DMS53 treated with DMSO at 0.1 percent for 48 hours (cell line): Measurements from ENCODE around the gene TRPV2.
"Not testable (repeated sequence)": the region's sequence is repeated elsewhere in the genome, so short reads cannot be mapped to it uniquely, and the experiment has no call there.

Experiments
- DNase-seq: peaks from one replicate; lab custom pipeline; 2025; ENCODE audit not compliant: unreplicated experiment; lab: John Stamatoyannopoulos, UW

Gene TRPV2, protein sequence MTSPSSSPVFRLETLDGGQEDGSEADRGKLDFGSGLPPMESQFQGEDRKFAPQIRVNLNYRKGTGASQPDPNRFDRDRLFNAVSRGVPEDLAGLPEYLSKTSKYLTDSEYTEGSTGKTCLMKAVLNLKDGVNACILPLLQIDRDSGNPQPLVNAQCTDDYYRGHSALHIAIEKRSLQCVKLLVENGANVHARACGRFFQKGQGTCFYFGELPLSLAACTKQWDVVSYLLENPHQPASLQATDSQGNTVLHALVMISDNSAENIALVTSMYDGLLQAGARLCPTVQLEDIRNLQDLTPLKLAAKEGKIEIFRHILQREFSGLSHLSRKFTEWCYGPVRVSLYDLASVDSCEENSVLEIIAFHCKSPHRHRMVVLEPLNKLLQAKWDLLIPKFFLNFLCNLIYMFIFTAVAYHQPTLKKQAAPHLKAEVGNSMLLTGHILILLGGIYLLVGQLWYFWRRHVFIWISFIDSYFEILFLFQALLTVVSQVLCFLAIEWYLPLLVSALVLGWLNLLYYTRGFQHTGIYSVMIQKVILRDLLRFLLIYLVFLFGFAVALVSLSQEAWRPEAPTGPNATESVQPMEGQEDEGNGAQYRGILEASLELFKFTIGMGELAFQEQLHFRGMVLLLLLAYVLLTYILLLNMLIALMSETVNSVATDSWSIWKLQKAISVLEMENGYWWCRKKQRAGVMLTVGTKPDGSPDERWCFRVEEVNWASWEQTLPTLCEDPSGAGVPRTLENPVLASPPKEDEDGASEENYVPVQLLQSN

GRCh38 chr17:16415031-16415924, at the start of gene TRPV2:
Gene TRPV2 (plus strand): TSS chr17:16415571. CDS start chr17:16417669, 2,098 bp downstream.
- DNase-seq: no peak

DNA sequence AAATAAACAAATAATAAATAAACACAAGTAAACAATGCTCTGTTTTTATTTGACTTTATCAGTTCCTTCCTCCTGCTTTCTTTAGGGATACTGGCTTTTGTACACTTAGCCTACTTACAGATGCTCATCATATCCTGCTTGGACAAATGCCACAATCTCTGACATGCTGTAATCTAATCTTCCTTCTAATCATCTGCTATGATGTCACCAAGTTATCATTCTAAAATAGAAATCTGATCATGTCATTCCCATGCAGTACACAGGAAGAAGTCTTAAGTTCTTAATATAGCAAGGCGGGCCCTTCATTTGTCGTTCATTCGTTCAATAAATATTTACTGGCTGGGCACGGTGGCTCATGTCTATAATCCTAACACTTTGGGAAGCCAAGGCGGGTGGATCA, 43.6 kb upstream of the TRPV2 start:
- DNase-seq: peak; percentile 90

DNA sequence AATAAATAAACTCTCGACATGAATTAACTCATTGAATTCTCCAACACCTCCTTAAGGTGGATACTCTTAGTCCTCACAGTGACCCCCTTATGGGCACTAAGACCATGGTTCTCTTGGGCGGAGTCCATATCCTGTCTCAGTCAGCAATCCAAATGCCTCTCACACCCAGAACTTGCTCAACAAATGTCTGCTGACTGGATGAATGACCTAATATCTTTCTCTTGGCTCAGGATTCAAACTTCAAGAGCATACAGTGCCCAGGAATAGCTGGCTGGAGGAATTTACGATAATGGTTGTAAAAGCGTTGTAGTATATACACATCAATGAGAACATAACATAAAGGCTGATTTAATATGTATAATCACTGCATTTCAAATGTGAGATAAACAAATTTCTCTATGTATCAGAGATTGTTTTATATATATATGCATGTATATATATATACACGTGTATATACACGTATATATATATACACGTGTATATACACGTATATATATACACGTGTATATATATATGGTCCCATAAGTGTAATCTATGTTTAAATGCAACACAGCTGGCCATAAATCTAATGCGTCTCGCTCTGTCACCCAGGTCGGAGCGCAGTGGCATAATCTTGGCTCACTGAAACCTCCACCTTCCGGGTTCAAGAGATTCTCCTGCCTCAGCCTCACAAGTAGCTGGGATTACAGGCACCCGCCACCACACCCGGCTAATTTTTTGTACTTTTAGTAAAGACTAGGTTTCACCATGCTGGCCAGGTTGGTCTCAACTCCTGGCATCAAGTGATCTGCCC, 41.0 kb upstream of the TRPV2 start:
- no peak for DNase-seq

DNA sequence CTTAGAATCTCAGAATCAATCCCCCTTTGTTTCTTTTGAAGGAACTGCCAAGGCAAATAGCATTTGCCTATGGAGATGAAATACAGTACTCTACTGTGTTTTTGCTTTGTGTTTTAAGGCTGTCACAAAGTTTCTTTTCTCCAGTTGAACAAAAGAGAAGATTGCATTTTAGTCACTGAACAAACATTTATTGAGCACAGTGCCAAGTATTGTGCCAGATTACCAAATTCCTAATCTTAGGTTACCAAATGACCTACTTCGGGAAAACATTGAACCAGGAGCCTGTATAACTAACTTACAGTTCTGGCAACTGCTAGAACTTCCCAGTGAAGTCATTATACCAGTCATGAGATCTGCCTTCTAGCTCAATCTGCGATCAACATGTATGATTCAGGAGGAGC, 37.4 kb upstream of the TRPV2 start:
- no peak for DNase-seq

GRCh38 chr17:16378636-16379282, 36.6 kb upstream of the TRPV2 start:
- DNase-seq: no peak

- DNase-seq: no peak
Observed at GRCh38 chr17:16379654-16380053, 35.7 kb upstream of the TRPV2 start.

DNA sequence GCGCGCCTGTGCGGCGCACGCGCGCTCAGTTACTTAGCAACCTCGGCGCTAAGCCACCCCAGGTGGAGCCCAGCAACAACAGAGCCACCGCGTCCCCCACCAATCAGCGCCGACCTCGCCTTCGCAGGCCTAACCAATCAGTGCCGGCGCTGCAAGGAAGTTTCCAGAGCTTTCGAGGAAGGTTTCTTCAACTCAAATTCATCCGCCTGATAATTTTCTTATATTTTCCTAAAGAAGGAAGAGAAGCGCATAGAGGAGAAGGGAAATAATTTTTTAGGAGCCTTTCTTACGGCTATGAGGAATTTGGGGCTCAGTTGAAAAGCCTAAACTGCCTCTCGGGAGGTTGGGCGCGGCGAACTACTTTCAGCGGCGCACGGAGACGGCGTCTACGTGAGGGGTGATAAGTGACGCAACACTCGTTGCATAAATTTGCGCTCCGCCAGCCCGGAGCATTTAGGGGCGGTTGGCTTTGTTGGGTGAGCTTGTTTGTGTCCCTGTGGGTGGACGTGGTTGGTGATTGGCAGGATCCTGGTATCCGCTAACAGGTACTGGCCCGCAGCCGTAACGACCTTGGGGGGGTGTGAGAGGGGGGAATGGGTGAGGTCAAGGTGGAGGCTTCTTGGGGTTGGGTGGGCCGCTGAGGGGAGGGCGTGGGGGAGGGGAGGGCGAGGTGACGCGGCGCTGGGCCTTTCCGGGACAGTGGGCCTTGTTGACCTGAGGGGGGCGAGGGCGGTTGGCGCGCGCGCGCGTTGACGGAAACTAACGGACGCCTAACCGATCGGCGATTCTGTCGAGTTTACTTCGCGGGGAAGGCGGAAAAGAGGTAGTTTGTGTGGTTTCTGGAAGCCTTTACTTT, 34.5 kb upstream of the TRPV2 start, which contains the start of gene UBB:
Gene UBB (plus strand): TSS at position 452 of the 856 bp plus-strand sequence. CDS start 817 bp downstream, outside the sequence.
- DNase-seq: peak; percentile 83

DNA sequence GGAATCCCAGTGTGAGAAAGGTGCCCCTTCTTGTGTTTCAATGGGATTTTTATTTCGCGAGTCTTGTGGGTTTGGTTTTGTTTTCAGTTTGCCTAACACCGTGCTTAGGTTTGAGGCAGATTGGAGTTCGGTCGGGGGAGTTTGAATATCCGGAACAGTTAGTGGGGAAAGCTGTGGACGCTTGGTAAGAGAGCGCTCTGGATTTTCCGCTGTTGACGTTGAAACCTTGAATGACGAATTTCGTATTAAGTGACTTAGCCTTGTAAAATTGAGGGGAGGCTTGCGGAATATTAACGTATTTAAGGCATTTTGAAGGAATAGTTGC, 33.9 kb upstream of the TRPV2 start:
- no peak for DNase-seq

DNA sequence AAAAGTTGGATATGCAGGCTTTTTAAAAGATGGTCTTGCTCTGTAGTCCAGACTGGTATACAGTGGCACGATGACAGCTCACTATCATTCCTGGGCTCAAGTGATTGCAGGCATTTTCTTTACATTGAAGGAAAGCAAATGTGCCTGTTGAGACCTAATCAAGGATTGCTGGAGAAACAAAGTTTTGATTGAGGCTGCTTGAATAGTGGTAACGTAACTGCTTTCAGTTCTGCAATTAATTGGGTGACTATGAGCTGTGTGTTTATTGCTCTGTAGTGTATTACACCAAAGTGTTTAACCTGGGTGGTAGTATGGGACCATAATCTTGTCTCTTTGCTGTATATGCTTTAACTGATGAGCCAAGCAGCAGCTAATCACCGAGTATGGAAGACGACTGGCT, 32.2 kb upstream of the TRPV2 start:
- no peak for DNase-seq

GRCh38 chr17:16383772-16384287, 31.5 kb upstream of the TRPV2 start:
- DNase-seq: no peak

DNA sequence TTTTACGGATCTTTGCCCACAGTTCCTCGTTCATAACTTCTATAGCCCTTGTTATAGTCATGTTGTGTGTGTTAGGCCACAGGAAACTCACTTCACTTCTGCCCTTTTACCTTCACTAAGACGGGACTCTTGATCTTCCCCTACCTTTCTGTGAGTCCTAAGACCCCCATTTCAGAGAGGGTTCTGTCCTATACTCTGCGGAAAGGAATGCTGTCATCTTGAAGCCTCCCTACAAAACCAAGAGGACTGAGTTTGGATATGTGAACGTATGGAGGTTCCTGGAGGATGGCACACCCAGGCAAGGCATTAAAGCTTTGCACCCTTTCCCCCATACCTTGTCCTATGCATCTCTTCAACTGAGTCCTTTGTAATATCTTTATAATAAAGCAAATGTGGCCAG, 30.8 kb upstream of the TRPV2 start:
- DNase-seq: peak; percentile 10

DNA sequence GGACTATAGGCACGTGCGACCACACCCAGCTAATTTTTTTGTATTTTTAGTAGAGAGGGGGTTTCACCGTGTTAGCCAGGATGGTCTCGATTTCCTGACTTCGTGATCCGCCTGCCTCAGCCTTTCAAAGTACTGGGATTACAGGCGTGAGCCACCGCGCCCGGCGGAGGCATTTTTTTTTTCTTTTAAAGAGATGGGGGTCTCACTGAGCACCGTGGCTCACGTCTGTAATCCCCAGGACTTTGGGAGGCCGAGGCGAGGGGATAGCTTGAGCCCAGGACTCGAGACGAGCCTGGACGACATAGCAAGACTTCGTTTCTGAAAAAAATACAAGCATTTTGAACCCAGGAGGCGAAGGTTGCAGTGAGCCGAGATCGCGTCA, 29.3 kb upstream of the TRPV2 start:
- not testable (repeated sequence) for DNase-seq

- no peak for DNase-seq
Observed at GRCh38 chr17:16391451-16391850, 23.9 kb upstream of the TRPV2 start.

- not testable (repeated sequence) for DNase-seq
Observed at GRCh38 chr17:16392491-16392890, 22.9 kb upstream of the TRPV2 start.

DNA sequence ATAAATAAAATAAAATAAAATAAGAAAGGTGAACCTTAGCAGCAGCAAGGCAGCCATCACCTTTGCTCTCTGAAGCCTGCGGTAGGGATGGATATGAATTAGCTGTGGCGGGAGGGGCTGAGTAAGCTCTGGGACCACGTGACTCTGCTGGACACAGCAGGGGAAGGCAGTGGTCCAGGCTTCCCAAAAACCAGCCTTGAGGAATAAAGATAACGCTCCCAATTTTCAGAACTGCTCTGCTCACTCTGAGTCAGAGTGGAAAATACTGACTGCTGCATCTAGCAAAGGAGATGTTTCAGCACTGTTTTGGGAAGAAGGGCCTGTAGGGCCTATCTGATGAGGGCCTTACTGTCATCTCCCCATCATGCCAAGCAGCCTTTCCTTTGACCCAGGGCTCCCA, 19.5 kb upstream of the TRPV2 start:
- not testable (repeated sequence) for DNase-seq

GRCh38 chr17:16396693-16397092, 18.7 kb upstream of the TRPV2 start:
- DNase-seq: not testable (repeated sequence)

DNA sequence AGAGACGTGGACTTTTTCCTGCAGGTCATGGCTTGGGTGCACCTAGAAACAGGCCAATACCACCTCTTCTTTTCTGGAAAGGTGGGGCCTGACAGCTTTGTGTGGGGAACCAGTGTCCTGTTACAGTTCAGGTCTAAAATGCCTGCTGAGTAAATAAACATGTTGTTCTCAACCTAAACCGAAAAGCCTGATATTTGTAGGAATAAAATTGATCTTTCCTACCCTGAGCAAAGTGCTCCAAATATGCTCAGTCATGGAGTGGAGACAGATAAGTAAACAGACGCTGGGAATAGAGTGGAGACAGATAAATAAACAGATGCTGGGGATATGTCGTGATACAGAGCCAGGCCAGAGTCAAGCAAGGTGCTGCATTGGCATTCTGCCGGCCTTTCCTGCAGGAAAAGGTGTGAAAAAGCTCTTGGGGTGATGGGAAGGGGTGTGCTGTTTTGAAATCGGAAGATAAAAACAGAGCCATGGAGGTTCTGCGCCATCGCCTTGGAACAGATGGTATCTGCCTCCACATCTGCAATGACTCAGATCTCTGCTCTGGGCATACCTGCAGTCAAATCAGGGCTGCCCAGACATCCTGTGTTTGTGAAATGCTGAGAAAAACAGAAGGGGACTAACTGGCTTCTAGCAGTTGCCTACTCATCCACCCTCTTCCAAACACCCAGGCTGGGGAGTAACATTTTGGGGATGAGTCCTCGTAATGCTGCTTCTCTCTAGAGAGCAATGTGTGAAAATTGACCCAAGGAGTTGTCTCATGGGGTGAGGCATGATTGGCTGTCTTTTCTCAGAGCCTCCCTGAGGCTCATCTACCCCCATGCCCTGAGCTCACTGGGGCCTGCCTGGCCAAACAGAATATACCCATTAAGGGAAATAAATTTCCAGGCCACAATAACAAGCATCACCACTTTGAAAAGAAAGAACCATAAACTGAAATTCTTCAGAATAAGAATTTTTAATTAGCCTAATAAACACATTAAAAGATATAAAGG, 16.8 kb upstream of the TRPV2 start:
- DNase-seq: peak; percentile 68

- not testable (repeated sequence) for DNase-seq
Observed at GRCh38 chr17:16403847-16404246, 11.5 kb upstream of the TRPV2 start.
